GM13976 (cell line): ENCODE measurements around the gene NRF1.
A peak's percentile ranks its signal among the peaks of the same experiment; 100 is the strongest.
"Not testable (repeated sequence)": the region's sequence is repeated elsewhere in the genome, so short reads cannot be mapped to it uniquely, and the experiment has no call there.

ENCODE experiments used
- DNase-seq: peaks from one replicate; pipeline ENCODE4 v3.0.0; 2012; ENCODE audit warnings: low spot score
- in situ Hi-C: fragments of 300-500 bp; cut with MboI; formaldehyde crosslinking; loops from one replicate; pipeline ENCODE4 v1.12.0; 2022; ENCODE audit warnings: low sequenced_read_pairs, mixed read lengths, inconsistent platforms; ENCODE audit not compliant: unreplicated experiment
- TF ChIP-seq, protein P1 (sequence below): IDR thresholded peaks from 2 replicates; pipeline ENCODE4 v1.5.1; 2012; ENCODE audit warnings: borderline replicate concordance, mild to moderate bottlenecking; ENCODE audit not compliant: insufficient read depth; ENCODE audit errors: extremely low read depth, missing control alignments, control extremely low read depth

The NRF1 gene

DNA sequence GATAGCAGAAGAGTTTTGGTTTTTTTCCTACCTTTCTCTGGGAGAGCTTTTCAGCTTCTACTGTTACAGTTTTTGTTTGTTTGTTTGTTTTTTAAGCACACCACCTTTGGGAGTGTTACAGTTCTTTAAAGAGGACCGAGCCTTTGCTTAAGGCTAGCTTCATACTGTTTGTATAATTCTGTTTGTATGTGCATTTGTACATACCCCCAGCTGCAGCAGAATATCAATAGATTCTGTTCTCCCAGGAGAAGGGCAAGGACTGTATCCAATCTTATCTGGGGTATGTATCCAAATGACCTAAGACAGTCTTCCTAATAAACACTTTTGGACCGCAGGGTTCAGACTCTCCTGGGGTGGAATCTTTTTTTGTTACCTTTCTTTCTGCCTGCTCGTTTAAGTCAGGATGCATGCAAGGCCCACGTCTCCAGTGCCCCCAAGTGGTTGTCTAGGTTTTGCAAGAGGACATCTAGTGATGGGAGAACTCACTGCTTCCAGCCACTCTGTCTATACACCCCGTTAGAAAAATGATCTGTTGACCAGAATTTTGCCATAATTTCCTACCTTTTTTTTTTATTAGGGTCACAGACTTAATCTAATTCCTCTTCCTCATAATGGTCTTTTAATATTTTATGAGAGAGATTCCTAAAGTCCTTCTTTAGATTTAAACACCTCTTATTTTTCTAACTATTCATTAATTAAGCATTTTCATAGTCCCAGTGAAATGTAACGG lies 23.9 kb downstream of the NRF1 start:
- in situ Hi-C loops: no loop called here
- TF ChIP-seq, protein P1, sequence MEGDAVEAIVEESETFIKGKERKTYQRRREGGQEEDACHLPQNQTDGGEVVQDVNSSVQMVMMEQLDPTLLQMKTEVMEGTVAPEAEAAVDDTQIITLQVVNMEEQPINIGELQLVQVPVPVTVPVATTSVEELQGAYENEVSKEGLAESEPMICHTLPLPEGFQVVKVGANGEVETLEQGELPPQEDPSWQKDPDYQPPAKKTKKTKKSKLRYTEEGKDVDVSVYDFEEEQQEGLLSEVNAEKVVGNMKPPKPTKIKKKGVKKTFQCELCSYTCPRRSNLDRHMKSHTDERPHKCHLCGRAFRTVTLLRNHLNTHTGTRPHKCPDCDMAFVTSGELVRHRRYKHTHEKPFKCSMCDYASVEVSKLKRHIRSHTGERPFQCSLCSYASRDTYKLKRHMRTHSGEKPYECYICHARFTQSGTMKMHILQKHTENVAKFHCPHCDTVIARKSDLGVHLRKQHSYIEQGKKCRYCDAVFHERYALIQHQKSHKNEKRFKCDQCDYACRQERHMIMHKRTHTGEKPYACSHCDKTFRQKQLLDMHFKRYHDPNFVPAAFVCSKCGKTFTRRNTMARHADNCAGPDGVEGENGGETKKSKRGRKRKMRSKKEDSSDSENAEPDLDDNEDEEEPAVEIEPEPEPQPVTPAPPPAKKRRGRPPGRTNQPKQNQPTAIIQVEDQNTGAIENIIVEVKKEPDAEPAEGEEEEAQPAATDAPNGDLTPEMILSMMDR: peak; percentile 90
- peak; percentile 61 for DNase-seq

DNA sequence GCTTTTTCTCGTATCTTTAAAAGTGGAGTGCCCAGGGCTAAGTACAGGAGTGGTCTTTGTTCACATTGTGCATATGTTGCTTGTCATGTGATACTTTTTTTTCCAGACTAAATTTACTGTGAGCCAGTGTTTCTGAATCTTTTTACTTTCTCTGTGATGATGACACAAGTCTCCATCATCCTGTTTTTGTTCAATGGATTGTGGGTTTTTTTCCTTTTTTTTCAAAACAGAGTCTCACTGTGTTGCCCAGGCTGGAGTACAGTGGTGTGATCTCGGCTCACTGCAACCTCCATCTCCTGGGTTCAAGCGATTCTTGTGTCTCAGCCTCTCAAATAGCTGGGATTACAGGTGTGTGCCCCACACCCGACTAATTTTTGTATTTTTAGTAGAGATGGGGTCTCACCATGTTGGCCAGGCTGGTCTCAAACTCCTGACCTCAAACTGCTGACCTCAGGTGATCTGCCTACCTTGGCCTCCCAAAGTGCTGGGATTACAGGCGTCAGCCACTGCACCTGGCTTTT lies 24.6 kb downstream of the NRF1 start:
- in situ Hi-C loops: not testable (repeated sequence)

DNA sequence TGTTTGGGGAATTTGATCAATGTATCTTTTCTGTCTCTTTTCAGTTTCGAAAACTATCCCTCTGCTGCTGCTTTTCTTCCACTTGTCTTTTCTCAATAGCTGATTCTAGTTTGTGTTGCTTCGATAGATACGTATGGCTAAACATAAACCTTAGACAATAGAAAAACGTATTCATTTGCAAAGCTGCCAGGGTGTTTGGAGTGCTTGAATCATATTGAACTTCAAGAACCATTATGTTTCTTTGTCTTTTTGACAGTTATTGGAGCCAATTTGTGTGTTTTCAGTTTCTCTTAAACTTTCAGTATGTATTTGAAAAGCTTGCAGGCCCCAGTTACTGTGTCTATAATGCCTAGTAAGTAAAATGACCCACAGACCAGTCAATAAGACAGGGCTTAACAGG lies 25.1 kb downstream of the NRF1 start:
- in situ Hi-C loops: no loop called here
- TF ChIP-seq, protein P1: no peak
- no peak for DNase-seq

More for the DNA sequence above, 24.6 kb downstream of the NRF1 start:
- not testable (repeated sequence) for DNase-seq

DNA sequence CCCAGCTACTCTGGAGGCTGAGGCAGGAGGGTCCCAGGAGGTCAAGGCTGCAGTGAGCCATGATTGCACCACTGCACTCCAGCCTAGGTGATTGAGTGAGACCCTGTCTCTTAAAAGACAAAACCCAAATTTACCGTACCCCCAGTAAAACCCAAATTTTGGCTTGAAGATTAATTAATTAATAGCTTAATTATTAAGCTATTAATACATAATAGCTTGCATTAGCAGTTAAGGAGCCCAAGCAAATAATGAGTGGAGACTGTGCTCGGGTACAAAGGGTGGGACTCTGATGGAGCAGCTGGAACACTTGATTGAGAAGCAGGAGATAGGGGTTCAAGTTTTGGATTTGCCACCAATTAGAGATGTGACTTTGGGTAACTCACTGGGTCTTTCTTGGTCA lies 28.9 kb downstream of the NRF1 start:
- DNase-seq: no peak
- in situ Hi-C loops: no loop called here
- TF ChIP-seq, protein P1: no peak

DNA sequence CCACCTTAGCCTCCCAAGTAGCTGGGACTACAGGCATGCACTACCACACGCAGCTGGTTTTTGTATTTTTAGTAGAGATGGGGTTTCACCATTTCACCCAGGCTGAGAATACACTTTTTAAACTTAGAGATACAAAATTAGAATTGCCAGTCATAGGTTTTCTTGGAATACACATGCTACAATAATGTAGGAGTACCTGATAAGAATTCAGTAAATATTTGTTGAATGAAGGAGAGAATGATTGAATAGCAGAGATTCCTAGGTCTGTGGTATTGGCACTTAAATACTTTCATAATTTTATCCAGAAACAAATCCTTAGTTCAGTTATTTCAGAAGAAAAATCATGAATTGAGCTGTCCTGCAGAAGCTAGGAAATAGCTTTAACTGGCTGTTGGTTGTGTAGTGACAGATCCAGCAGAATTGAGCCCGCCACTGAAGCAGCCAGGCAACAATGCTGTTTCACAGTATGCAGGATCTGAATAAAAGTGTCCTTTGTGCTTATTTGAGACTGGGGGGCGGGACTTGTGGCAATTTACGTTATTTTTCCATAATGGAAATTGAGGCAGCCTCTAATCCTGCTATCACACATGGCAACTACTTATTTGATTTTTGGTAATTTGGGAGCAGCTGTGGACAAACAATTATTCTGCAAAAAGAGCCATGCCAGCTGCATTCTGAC lies 31.5 kb downstream of the NRF1 start:
- no peak for DNase-seq
- in situ Hi-C loops: no loop called here
- TF ChIP-seq, protein P1: no peak

DNA sequence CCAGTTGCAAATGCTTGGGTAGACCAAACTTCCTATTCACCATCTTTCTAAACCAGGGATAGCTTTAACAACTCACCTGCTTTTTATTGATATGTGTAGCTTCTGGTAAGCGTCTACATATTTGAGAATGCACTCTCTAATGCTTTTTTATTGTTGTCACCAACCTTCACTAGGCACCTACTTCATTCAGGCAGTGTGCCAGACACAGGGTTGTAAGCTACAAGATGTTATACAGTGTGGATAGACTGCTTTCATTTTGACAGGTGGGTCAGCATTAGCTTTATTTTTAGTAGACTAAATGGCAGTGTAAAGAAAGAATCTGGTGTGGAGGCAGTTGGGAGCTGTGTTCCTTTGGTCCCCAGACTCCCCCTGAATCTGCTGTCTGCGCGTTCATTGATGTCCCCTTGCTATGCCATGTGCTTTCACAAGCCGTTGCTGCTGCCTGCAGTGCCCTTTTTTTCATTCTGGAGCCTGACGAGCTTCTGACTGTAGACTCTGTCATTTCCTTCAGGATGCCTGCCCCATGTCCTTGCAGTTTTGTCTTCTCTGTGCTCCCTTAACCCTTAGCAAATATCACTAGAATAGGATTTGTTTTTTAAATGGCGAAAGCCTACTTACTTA lies 32.1 kb downstream of the NRF1 start:
- TF ChIP-seq, protein P1: no peak
- no peak for DNase-seq
- in situ Hi-C loops: no loop called here
